Mesendoderm (in vitro differentiated cells): Measurements from ENCODE around the gene KL.

ENCODE experiments used
- DNase-seq: peaks from one replicate; pipeline ENCODE4 v3.0.0; 2013
- H2AK5ac ChIP-seq: 2 replicates; pipeline ENCODE4 v1.6.1; 2013; ENCODE audit warnings: low read length, inconsistent platforms
- H2BK120ac ChIP-seq: 2 replicates; pipeline ENCODE4 v1.6.1; 2013; ENCODE audit warnings: low read depth, mild to moderate bottlenecking, low read length, moderate library complexity, mixed read lengths
- H2BK15ac ChIP-seq: replicated peaks from 2 replicates; pipeline ENCODE4 v1.6.1; 2013; ENCODE audit warnings: low read depth, mild to moderate bottlenecking, moderate library complexity
- H2BK5ac ChIP-seq: 2 replicates; pipeline ENCODE4 v1.6.1; 2013; ENCODE audit warnings: low read length, inconsistent platforms
- H3K18ac ChIP-seq: 2 replicates; pipeline ENCODE4 v1.6.1; 2013; ENCODE audit warnings: mild to moderate bottlenecking, low read length, mixed read lengths
- H3K23ac ChIP-seq: one replicate; pipeline ENCODE4 v1.6.1; 2013; ENCODE audit warnings: low read length
- H3K27ac ChIP-seq: 2 replicates; pipeline ENCODE4 v1.5.1; 2013; ENCODE audit warnings: low read depth, mild to moderate bottlenecking, inconsistent platforms, low read length, moderate library complexity
- H3K27me3 ChIP-seq: 2 replicates; pipeline ENCODE4 v1.6.1; 2013; ENCODE audit warnings: low read length, control low read depth, mild to moderate bottlenecking, inconsistent platforms; ENCODE audit not compliant: insufficient read depth, poor library complexity
- H3K36me3 ChIP-seq: 2 replicates; pipeline ENCODE4 v1.6.1; 2013; ENCODE audit warnings: low read length, inconsistent platforms; ENCODE audit not compliant: control insufficient read depth, insufficient read depth
- H3K4ac ChIP-seq: one replicate; pipeline ENCODE4 v1.6.1; 2013; ENCODE audit warnings: low read depth, mild to moderate bottlenecking, low read length, moderate library complexity
- H3K4me1 ChIP-seq: 2 replicates; pipeline ENCODE4 v1.6.1; 2013; ENCODE audit warnings: low read depth, low read length, inconsistent platforms; ENCODE audit not compliant: control insufficient read depth
- H3K4me2 ChIP-seq: 2 replicates; pipeline ENCODE4 v1.6.1; 2013; ENCODE audit warnings: low read length
- H3K4me3 ChIP-seq: 2 replicates; pipeline ENCODE4 v1.5.1; 2013; ENCODE audit warnings: mild to moderate bottlenecking, low read length
- H3K56ac ChIP-seq: one replicate; pipeline ENCODE4 v1.6.1; 2013; ENCODE audit warnings: low read length
- H3K79me1 ChIP-seq: 2 replicates; pipeline ENCODE4 v1.6.1; 2013; ENCODE audit warnings: low read length, inconsistent platforms
- H3K79me2 ChIP-seq: 2 replicates; pipeline ENCODE4 v1.6.1; 2013; ENCODE audit warnings: mild to moderate bottlenecking, low read length; ENCODE audit not compliant: control insufficient read depth, insufficient read depth
- H3K9ac ChIP-seq: 2 replicates; pipeline ENCODE4 v1.6.1; 2013; ENCODE audit warnings: low read length, inconsistent platforms
- H4K5ac ChIP-seq: one replicate; pipeline ENCODE4 v1.6.1; 2013; ENCODE audit warnings: low read length
- H4K8ac ChIP-seq: one replicate; pipeline ENCODE4 v1.6.1; 2013; ENCODE audit warnings: low read depth, mild to moderate bottlenecking, control low read depth, low read length, moderate library complexity
- WGBS: extraction: QIAGEN DNeasy Blood & Tissue Kit; methylation state at CpG from one replicate; pipeline ENCODE4 v1.1.7; 2013; ENCODE audit warnings: low lambda C conversion rate, missing lambda C conversion rate; ENCODE audit not compliant: insufficient coverage; ENCODE audit errors: extremely low coverage; 5-methylcytosine and 5-hydroxymethylcytosine counted together

KL gene

GRCh38 chr13:33076001-33076992 is 60.1 kb downstream of the KL start:
- Histone ChIP-seq H3K79me2 (no peaks in the 10 kb centered on the region), H3K4ac (no peak overlapping the region), H3K23ac (no peak overlapping the region), H2BK5ac (no peak overlapping the region), H3K4me2 (no peak overlapping the region), H2BK120ac (no peak overlapping the region), H3K36me3 (no peaks in the 10 kb centered on the region), H4K8ac (no peak overlapping the region), H3K27ac (no peak overlapping the region), H4K5ac (no peak overlapping the region), H3K56ac (no peak overlapping the region), H3K9ac (no peak overlapping the region), H3K4me3 (no peak overlapping the region), H3K27me3 (no peaks in the 10 kb centered on the region), H3K18ac (no peak overlapping the region), H2BK15ac (no peak overlapping the region), H3K79me1 (no peaks in the 10 kb centered on the region), H2AK5ac (no peak overlapping the region), H3K4me1 (no peaks in the 10 kb centered on the region)
- WGBS: no CpG with 5 or more reads among the region's 10 CpGs
- DNase-seq: no peak

- H2BK15ac ChIP-seq: no peak overlapping the region
- no peak overlapping the region for H3K18ac ChIP-seq
- H3K4me3 ChIP-seq: no peak overlapping the region
- H3K56ac ChIP-seq: no peak overlapping the region
- H3K4ac ChIP-seq: no peak overlapping the region
- H3K79me2 ChIP-seq: no peaks in the 10 kb centered on the region
- H3K27me3 ChIP-seq: no peaks in the 10 kb centered on the region
- H2AK5ac ChIP-seq: no peak overlapping the region
- no peak overlapping the region for H2BK5ac ChIP-seq
- no peak for DNase-seq
- H4K8ac ChIP-seq: no peak overlapping the region
- no peak overlapping the region for H3K9ac ChIP-seq
- no peaks in the 10 kb centered on the region for H3K79me1 ChIP-seq
- no peak overlapping the region for H3K4me2 ChIP-seq
- WGBS: no CpG with 5 or more reads among the region's 3 CpGs
- no peak overlapping the region for H2BK120ac ChIP-seq
- no peak overlapping the region for H4K5ac ChIP-seq
- H3K36me3 ChIP-seq: no peaks in the 10 kb centered on the region
- no peak overlapping the region for H3K27ac ChIP-seq
- no peaks in the 10 kb centered on the region for H3K4me1 ChIP-seq
- H3K23ac ChIP-seq: no peak overlapping the region
Observed at GRCh38 chr13:33078263-33078662, 62.0 kb downstream of the KL start.

GRCh38 chr13:33079960-33080359 is 63.7 kb downstream of the KL start:
- no peak overlapping the region for H3K27ac ChIP-seq
- WGBS: no CpG with 5 or more reads among the region's 2 CpGs
- H2AK5ac ChIP-seq: no peak overlapping the region
- H3K18ac ChIP-seq: no peak overlapping the region
- H4K8ac ChIP-seq: no peak overlapping the region
- H3K9ac ChIP-seq: no peak overlapping the region
- DNase-seq: no peak
- no peaks in the 10 kb centered on the region for H3K4me1 ChIP-seq
- no peak overlapping the region for H3K4me2 ChIP-seq
- H2BK15ac ChIP-seq: no peak overlapping the region
- no peak overlapping the region for H3K56ac ChIP-seq
- H3K23ac ChIP-seq: no peak overlapping the region
- no peak overlapping the region for H2BK120ac ChIP-seq
- no peak overlapping the region for H3K4me3 ChIP-seq
- no peak overlapping the region for H2BK5ac ChIP-seq
- no peaks in the 10 kb centered on the region for H3K27me3 ChIP-seq
- H3K79me2 ChIP-seq: no peaks in the 10 kb centered on the region
- H3K79me1 ChIP-seq: no peaks in the 10 kb centered on the region
- H3K36me3 ChIP-seq: no peaks in the 10 kb centered on the region
- no peak overlapping the region for H4K5ac ChIP-seq
- H3K4ac ChIP-seq: no peak overlapping the region

- H3K4me1 ChIP-seq: no peaks in the 10 kb centered on the region
- H3K4me3 ChIP-seq: no peak overlapping the region
- DNase-seq: no peak
- no CpG with 5 or more reads among the region's 5 CpGs for WGBS
- H3K36me3 ChIP-seq: no peaks in the 10 kb centered on the region
- H4K5ac ChIP-seq: no peak overlapping the region
- H3K4ac ChIP-seq: no peak overlapping the region
- no peak overlapping the region for H2BK5ac ChIP-seq
- no peak overlapping the region for H2BK15ac ChIP-seq
- H3K56ac ChIP-seq: no peak overlapping the region
- no peak overlapping the region for H3K9ac ChIP-seq
- no peak overlapping the region for H4K8ac ChIP-seq
- no peak overlapping the region for H2AK5ac ChIP-seq
- no peak overlapping the region for H3K18ac ChIP-seq
- H3K79me1 ChIP-seq: no peaks in the 10 kb centered on the region
- H3K27ac ChIP-seq: no peak overlapping the region
- H3K27me3 ChIP-seq: no peaks in the 10 kb centered on the region
- no peak overlapping the region for H3K23ac ChIP-seq
- H3K4me2 ChIP-seq: no peak overlapping the region
- no peaks in the 10 kb centered on the region for H3K79me2 ChIP-seq
- H2BK120ac ChIP-seq: no peak overlapping the region
Observed at GRCh38 chr13:33080972-33081590, 64.9 kb downstream of the KL start.

- no CpG with 5 or more reads among the region's 1 CpG for WGBS
- Histone ChIP-seq H3K18ac (no peak overlapping the region), H3K27me3 (no peaks in the 10 kb centered on the region), H2BK5ac (no peak overlapping the region), H2AK5ac (no peak overlapping the region), H3K36me3 (no peaks in the 10 kb centered on the region), H3K79me2 (no peaks in the 10 kb centered on the region), H2BK15ac (no peak overlapping the region), H2BK120ac (no peak overlapping the region), H3K4ac (no peak overlapping the region), H4K5ac (no peak overlapping the region), H3K9ac (no peak overlapping the region), H3K56ac (no peak overlapping the region), H3K27ac (no peak overlapping the region), H4K8ac (no peak overlapping the region), H3K79me1 (no peaks in the 10 kb centered on the region), H3K4me3 (no peak overlapping the region), H3K23ac (no peak overlapping the region), H3K4me2 (no peak overlapping the region), H3K4me1 (no peaks in the 10 kb centered on the region)
- no peak for DNase-seq
Observed at GRCh38 chr13:33081666-33082065, 65.4 kb downstream of the KL start.
